Renal pelvis (tissue), 12 donors: ENCODE measurements around the gene SEPTIN6. TPM values are rescaled to one million over a fixed set of nuclear protein-coding genes. Genes with fewer than 3 reads are reported as not detected.

ENCODE experiments used
- DNase-seq: peaks from one replicate; pipeline ENCODE4 v3.0.0-alpha.2; 2013
- long read RNA-seq, 16 experiments: transcript quantifications; one replicate each; lab custom pipeline, GENCODE V29; 2026
- polyA plus RNA-seq, 3 donors: library from polyadenylated mRNA; unstranded; fragments of 120-200 nt; gene quantifications; one replicate each; pipeline ENCODE4 v1.2.1, GENCODE V29; 2013; ENCODE audit not compliant: insufficient read length in 3 of 3

SEPTIN6 gene
- polyA plus RNA-seq = 10 to 100 TPM; 63.0 to 70.9 (median 63.4) TPM
- long read RNA-seq, donor 1, full-length matches to known transcripts = 7 of 12 reads
- long read RNA-seq, donor 1, partial matches to known transcripts = 5 of 12 reads
- long read RNA-seq, donor 1, other reads (novel, unspliced or antisense) = 0 of 12 reads
- long read RNA-seq, donor 2, full-length matches to known transcripts = 12 of 12 reads
- long read RNA-seq, donor 2, partial matches to known transcripts = 0 of 12 reads
- long read RNA-seq, donor 2, other reads (novel, unspliced or antisense) = 0 of 12 reads
- long read RNA-seq, donor 3, full-length matches to known transcripts = 6 of 18 reads
- long read RNA-seq, donor 3, partial matches to known transcripts = 12 of 18 reads
- long read RNA-seq, donor 3, other reads (novel, unspliced or antisense) = 0 of 18 reads
- long read RNA-seq, donor 4, full-length matches to known transcripts = 10 of 15 reads
- long read RNA-seq, donor 4, partial matches to known transcripts = 5 of 15 reads
- long read RNA-seq, donor 4, other reads (novel, unspliced or antisense) = 0 of 15 reads
- long read RNA-seq, donor 5, partial matches to known transcripts = 5 of 7 reads
- long read RNA-seq, donor 5, other reads (novel, unspliced or antisense) = 0 of 7 reads
- long read RNA-seq, donor 6, full-length matches to known transcripts = 10 of 15 reads
- long read RNA-seq, donor 6, partial matches to known transcripts = 5 of 15 reads
- long read RNA-seq, donor 6, other reads (novel, unspliced or antisense) = 0 of 15 reads
- long read RNA-seq, donor 7, full-length matches to known transcripts = 10 of 16 reads
- long read RNA-seq, donor 7, partial matches to known transcripts = 6 of 16 reads
- long read RNA-seq, donor 7, other reads (novel, unspliced or antisense) = 0 of 16 reads
- long read RNA-seq, donor 8, partial matches to known transcripts = 0 of 3 reads
- long read RNA-seq, donor 8, other reads (novel, unspliced or antisense) = 0 of 3 reads
- long read RNA-seq, donor 9, full-length matches to known transcripts = 10 of 19 reads
- long read RNA-seq, donor 9, partial matches to known transcripts = 9 of 19 reads
- long read RNA-seq, donor 9, other reads (novel, unspliced or antisense) = 0 of 19 reads
- long read RNA-seq, donor 10, full-length matches to known transcripts = 8 of 13 reads
- long read RNA-seq, donor 10, partial matches to known transcripts = 5 of 13 reads
- long read RNA-seq, donor 10, other reads (novel, unspliced or antisense) = 0 of 13 reads
- long read RNA-seq, donor 11, full-length matches to known transcripts = 10 of 10 reads
- long read RNA-seq, donor 11, partial matches to known transcripts = 0 of 10 reads
- long read RNA-seq, donor 11, other reads (novel, unspliced or antisense) = 0 of 10 reads
- long read RNA-seq, donor 12, full-length matches to known transcripts = 17 of 17 reads
- long read RNA-seq, donor 12, partial matches to known transcripts = 0 of 17 reads
- long read RNA-seq, donor 12, other reads (novel, unspliced or antisense) = 0 of 17 reads
- long read RNA-seq, donor 13, full-length matches to known transcripts = 5 of 5 reads
- long read RNA-seq, donor 13, partial matches to known transcripts = 0 of 5 reads
- long read RNA-seq, donor 13, other reads (novel, unspliced or antisense) = 0 of 5 reads
- long read RNA-seq, donor 14, full-length matches to known transcripts = 11 of 44 reads
- long read RNA-seq, donor 14, partial matches to known transcripts = 33 of 44 reads
- long read RNA-seq, donor 14, other reads (novel, unspliced or antisense) = 0 of 44 reads
- long read RNA-seq, donor 15, full-length matches to known transcripts = 13 of 20 reads
- long read RNA-seq, donor 15, partial matches to known transcripts = 7 of 20 reads
- long read RNA-seq, donor 15, other reads (novel, unspliced or antisense) = 0 of 20 reads
- long read RNA-seq, donor 16, full-length matches to known transcripts = 15 of 15 reads
- long read RNA-seq, donor 16, partial matches to known transcripts = 0 of 15 reads
- long read RNA-seq, donor 16, other reads (novel, unspliced or antisense) = 0 of 15 reads

DNA sequence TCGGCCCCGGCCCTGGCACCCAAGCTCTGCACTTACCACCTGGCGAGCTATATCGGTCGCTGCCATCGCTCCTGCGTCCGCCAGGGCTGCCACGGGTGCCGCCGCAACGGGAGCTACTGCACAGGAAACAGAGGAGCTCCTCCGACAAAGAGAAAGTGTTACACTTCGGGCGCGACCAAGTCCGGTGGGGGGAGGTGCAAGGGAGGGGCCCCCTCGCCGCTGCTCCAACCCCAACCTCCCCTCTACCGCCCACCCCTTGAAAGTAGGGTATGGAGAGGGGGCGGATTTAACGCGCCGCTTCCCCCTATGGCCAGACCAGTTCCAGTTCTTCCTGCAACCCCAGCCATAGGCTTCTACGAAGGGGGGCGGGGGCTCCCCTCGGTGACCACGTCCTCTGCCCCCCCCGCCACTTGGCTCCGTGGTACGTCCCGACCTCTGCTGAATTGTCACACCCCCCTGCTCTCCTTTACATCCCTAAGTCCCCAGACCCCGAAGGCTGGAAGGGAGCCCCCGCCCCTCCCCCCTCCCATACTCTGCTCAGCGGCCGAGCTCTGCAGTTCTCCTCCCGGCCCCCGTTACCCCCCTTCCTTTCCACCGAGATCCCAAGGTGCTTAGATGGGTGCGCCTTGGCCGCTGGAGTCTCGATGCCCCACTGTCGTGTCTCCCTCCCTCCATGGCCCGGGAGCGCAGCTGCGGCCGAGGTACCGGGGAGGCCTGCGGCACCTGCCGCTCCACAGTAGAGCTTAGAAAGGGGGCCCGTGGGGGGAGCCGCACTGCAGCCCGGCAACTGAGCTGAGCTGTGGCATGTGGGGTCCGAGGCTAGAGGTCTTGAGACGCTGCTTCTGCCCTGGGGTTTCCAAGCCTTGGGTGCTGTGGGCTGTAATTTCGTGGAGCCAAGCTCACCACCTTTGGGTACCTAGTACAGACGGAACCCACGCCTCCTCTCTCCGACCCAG, at the start of gene SEPTIN6:
TSS of gene SEPTIN6 (minus strand) at position 129 of the 956 bp plus-strand sequence. CDS start at position 66, 63 bp downstream.
- peak; percentile 74 for DNase-seq

DNA sequence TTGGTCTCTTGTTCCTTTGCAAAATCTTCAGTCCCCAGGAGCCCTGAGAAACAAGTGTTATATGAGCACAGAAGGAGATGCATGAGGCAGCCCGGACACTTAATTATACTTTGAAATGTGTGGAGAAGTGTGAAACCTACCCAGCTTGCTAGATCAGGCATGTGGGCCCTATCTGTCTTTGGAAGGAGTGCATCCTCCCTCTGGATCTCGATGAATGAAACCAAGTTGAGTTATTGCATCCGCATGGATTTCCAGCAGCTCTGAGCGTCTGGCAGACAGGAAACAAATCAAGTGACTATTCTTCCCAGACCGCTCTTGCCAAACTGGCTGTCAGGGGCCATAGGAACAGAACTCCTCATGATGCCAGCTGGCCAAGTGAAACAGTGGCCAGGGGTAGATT, 45.8 kb upstream of the SEPTIN6 start:
- peak; percentile 23 for DNase-seq

DNA sequence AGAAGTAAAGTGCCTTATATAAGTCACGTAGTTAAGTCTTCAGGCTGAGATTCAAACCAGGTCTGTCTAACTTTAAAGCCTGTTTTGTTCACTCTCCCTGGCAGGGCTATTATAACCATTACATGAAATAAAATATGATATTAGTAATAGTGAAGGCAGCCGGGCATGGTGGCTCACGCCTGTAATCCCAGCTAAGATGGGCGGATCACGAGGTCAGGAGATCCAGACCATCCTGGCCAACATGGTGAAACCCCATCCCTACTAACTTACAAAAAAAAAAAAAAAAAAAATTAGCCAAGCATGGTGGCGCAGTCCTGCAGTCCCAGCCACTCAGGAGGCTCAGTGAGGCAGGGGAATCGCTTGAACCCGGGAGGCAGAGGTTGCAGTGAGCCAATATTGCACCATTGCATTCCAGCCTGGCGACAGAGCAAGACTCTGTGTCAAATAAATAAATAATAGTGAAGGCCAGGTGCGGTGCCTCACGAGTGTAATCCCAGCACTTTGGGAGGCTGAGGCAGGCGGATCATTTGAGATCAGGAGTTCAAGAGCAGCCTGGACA, 43.3 kb upstream of the SEPTIN6 start:
- no peak for DNase-seq

DNA sequence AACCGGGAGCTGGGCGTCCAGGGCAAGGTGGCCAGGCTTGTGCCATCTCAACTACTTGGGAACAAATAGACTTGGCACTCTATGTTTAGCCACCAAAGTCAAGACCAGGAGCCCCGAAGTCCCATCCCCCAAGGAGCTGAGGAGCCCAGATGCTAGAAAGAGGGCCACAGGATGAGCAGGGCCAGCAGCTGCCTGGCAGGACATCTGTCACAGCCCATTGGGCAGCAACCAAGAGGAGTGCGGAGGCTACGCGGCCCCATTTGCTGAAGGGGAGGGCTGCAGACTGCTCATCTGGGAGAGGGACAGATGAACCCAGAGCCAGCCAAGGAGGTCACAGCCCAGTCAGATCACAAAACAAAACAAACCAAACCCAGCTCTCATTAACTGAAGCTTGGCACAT, 42.5 kb upstream of the SEPTIN6 start:
- no peak for DNase-seq

DNA sequence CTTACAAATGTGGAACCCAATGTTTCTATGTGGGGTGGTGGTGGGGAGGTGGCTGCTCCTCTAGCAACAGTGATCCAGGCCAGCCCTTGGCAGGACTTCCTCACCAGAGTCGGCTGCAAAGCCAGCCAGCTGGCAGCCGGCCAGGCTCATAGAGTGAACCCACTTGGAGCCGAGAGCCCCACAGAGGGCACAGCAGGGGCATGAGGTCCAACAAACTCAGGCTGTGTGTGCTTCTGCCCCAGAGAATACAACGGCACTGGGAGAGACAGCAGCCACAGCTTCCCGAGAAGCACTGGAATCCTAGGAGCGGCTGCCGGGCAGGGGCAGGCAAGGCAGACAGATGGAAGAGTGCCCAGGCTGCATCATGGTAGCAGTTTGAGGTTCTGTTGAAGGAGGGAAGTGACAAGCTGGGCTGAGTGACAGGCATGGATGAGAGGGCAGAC, 42.0 kb upstream of the SEPTIN6 start:
- no peak for DNase-seq

DNA sequence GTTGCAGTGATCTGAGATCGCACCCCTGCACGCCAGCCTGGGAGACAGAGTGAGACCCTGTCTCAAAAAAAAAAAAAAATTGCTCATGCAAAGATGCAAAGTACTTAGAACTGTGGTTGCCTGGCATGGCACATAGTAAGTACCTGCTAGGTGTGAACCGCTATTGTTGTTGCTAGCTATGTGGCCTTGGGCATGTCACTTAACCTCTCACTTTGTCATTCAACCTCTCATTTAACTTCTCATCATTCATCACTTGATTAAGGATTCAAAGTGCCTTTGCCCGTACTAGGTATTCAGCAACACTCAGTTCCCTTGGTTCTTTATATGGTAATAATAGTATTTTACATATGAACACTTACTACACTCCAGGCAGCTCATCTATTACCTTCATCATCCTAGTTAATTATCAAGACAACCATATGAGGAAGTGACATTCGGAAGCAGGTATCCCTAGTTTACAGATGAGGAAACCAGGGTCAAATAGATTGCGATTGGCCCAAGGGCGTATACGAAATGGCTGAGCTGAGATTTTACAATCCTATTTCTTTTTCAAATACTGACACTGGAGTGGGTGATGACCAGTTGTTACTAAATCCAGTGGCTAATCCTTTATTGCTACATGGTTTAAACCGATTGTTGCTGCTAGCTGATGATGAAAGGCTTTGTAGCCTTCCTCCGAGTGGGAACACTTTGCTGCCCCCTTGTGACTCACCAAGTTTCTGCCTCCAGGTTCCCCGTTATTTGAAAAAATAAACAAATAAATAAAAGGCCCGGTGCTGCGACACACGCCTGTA, 36.6 kb upstream of the SEPTIN6 start:
- no peak for DNase-seq

DNA sequence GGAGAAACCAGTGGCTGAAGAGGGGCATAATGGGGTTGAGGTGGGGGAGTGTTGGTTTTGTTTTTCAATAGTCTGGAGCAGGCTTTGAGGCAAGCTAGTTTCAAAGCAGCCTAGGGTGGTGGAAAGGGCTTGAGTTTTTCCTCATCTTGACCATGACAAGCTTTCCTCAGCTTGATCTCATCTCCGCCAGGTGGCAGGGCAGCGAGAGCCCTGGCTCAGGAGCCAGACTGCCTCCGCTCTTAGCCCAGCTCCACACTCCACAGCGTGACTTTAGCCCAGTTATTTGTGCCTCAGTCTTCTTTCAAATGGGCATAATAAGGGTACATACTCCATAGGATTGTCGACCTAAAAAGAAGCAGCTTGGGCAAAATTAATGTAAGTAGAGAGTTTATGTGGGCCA, 35.5 kb upstream of the SEPTIN6 start:
- no peak for DNase-seq

DNA sequence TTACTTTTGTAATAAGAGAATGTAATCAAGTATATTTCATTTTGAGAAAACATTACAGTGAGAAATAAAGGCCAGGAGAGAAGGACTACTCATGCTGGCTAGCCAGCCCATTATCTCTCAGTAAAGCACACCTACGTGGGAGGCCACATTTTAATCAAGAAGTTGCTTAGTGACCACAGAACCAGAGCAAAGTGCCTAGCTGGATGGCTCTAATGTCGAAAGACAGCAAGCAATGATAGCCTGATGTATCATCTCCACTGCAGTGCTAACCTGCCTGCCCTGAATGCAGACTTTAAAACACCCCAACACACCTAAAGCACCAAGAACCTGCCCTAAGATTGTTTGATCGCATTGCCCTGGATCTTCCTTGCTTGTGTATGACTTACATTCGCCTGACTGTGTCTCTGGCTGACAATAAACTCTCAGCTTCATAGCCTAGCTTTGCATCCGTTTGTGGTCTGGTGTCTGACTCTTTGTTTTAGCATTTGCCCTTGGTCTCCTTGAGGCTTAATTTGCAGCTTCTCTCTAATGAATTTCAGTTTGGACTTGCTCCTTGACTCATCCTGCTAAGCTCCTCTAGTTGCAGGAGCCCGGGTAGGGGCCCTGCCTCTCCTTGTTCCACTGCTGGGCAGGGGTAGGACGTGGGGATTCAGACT, 34.1 kb upstream of the SEPTIN6 start:
- DNase-seq = no peak

DNA sequence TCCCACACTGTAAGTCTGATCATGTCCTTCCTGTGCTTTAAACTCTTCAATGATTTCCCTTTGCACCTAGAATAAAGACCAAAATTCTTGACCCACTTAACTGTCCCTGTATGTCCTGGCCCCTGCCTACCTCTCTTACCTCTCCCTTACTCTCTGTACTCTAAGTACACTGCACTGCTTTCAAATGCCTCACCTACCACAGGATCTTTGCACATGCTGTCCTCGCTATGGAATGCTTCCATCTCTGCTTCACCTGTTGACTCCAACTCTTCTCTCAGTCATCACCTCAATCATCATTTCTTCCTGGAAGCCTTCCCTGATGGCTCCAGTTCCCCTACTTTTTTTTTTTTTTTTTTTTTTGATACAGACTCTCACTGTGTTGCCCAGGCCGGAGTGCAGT, 29.0 kb upstream of the SEPTIN6 start:
- no peak for DNase-seq

DNA sequence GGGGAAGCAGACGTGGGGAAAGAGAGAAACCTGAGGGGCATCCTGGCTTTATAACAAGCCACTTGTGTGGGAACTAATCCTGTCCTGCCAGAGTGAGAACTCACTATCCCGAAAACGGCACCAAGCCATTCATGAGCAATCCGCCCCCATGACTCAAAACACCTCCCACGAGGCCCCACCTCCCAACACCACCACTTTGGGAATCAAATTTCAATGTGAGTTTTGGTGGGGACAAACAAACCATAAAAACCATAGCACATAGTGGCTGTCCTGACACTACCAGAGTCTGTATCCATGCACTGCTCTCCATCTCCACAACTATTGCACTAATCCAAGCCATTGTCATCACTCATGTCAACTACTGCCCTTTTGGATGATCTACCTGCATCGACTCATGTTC, 28.5 kb upstream of the SEPTIN6 start:
- DNase-seq = no peak

DNA sequence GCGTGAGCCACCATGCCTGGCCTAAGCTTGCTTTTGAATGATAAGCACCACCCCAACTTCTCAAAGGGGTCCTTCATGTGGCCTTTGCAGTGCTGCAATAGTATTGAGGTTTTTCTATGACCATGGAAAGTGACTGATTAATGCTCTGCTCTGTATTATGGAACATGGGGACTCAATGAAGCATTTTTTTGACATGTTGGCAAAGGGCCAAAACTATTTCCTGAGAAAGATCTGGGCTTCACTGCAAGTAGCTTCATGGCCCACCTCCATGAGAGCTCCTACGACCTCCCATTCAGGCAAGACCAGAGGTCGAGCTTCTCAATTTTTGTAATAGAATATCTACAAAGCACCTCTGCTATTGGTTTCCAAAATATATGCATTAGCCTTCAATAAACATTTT, 16.7 kb upstream of the SEPTIN6 start:
- DNase-seq = no peak

DNA sequence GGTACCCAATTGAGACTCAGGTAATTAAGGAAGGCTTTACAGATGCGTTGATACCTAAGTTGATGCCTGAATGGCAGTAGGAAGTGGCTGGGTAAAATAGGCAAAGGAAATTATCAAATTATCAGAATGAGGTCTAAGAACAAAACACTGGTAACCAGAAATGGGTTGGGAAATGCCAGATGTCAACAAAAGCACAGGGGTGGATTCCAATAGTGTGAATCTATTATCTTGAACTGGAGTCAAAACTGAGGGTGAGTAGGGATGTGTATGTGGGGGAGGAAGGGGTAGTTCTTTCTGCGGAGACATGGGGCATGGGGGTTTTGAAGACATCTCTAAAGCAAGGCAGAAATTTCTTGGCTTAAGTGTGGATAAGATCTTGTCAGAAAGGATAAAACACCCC, 16.0 kb upstream of the SEPTIN6 start:
- DNase-seq = no peak

DNA sequence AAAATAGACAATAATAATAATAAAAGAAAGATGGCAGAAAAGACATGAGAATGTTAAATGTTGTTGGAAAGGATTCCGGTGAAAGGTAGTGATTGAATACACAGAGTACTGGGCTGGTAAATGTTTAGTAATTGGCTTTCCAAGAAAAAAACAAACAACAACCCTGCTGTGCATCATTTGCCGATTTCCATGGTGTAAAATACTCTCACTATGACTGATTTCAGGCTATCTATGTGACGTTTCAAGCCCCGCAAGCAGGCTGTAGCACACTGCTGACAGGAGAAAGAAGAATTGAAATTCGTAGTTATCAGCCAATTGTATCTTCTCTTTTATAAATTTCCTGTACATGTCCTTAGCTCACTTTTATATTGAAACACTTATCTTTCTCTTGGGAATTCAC, 13.6 kb upstream of the SEPTIN6 start:
- no peak for DNase-seq

DNA sequence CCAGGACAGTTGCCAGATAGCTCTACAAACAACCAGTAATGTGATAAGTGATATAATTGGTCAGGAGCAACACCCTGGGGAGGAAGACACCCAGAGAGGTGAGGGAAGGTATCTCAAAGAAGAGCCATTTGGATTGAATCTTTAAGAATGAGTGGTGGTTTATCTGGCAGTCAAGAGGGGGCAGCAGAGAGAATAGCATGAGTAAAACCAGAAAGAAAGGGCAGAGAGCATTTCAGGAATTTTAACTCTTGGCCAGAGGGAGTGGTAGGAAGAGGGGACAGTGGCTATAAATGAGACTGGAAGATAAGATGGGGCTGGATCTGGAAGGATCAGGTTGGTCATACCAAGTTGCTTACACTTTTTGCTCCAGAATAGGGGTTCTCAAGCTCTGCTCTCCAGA, 5.9 kb upstream of the SEPTIN6 start:
- no peak for DNase-seq

DNA sequence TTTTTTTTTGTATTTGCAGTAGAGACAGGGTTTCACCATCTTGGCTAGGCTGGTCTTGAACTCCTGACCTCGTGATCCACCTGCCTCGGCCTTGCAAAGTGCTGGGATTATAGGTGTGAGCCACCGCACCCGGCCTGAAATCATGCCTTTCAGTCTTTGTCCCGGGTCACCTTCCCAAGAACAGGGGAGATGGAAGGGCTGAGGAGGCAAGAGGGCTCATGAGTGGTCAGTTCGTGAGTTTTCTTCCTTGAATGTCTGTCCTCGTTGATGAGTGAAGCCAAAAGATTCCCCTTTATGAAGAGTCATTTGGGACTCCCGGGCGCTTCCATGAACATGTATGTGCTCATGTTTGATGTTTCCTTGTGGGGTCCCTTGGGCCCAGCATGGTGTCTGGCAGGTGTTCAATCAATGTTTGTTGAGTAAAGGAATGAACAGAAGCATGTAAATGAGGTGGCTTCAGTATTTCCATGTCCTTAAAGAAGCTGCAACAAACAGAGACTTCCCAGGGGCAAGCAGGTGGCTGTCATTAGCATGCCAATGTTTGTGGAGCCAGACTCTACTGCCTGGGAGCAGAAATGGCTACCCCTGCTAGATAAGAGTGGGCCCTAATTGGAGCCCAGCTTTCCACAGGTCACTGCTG, 3.4 kb upstream of the SEPTIN6 start:
- DNase-seq = no peak

DNA sequence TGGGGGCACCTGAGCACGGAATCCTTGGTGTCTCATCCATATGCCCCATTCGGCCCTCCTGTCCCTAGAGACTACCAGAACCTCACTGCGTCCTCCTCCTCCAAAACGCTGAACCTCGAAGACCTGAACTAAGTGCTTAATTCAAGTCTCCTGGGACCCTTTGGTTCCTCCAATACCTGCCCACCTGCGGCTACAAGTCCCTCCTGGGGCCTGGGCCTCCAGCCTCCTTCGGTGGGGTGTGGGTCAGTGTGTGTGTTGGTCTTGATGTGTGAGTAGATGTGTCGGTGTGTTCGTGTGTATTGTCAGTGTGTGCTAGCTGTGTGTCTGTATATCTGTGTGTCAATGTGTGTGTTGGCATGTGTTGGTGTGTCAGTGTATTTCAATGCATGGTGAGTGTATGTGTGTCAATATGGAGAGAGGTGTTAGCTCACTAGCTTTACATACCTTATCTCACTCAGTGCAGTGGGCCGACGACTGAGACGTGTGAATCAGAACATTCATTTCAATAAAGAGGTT, 2.6 kb upstream of the SEPTIN6 start:
- no peak for DNase-seq
